GM19467 (cell line): ENCODE results near the gene KCTD8.
"Not testable (repeated sequence)": the region's sequence is repeated elsewhere in the genome, so short reads cannot be mapped to it uniquely, and the experiment has no call there.

Source experiments
- ATAC-seq: cut with Tn5 transposase; IDR thresholded peaks from one replicate; pipeline ENCODE4 v1.9.1; 2021; ENCODE audit warnings: mild to moderate bottlenecking, moderate library complexity; ENCODE audit not compliant: unreplicated experiment

Gene KCTD8

DNA sequence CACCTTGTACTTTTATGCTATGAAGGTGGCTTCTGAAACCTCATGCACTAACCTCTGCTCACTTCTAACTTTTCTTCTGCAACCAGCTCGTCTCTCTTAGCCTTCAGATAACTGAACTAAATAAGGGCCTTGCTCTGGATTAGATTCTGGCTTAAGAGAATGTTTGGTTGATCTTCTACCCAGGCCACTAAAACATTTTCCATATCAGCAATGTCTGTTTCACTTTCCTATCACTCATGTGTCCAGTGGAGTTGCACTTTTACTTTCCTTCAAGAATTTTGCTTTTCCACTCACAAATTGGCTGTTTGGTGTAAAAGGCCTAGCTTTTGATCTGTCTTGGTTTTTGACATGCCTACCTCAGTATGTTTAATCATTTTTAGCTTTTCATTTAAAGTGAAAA, 105.8 kb downstream of the KCTD8 start:
- no peak for ATAC-seq

DNA sequence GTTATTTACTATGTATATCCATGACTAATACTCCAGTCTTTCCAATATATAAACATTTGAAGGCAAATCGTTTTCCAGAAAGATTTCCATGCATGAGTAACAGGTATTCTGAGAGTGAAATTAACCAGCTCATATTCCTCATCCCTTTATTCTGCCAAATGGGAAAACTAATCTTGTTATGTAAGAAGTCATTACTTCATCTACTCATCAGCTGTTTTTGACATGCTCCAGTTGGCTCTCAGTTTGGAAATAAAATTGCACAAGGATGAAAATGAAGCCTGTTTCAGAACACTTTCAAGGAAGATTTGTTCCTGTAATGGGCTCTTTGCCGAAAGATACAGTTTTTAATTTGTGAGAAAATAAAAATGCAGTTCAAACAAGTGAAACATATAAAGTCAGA, 121.9 kb downstream of the KCTD8 start:
- no peak for ATAC-seq

DNA sequence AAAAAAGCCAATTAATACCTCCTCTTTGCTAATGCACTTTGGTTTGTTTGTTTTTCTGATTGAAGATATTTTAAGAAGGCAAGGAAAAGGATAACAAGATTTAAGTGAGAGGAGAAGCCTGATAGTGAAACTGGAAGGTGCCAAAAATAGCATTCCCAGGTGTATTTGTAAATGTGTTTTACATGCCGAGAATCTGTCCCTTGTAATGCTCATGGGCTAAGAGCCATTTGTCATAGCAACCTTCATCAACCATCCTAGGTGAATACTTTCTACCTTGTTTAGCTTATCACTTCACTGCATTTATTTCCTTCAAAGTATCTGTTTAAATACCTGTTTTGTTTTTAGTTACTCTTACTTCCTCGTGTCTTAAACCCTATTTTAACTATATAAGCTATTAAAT, 127.8 kb downstream of the KCTD8 start:
- ATAC-seq, result no peak

DNA sequence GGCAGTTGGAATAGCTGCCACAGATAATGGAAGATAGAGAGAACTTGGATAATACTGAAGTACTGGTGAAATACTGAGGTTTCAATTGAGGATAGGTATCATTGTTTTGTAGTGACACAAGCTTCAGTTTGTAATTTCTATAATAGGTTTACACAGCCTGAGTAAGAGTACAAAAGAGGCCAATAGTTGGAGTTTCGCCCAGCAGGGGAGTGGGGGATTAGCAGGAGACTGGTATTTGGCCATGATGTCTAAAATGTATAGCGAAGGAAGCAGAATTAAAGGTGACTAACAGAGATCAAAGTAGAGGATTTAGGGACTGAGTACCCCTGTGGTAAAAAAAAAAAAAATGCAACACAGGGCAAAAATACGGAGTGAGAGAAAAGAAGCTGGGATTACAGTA, 129.5 kb downstream of the KCTD8 start:
- no peak for ATAC-seq

DNA sequence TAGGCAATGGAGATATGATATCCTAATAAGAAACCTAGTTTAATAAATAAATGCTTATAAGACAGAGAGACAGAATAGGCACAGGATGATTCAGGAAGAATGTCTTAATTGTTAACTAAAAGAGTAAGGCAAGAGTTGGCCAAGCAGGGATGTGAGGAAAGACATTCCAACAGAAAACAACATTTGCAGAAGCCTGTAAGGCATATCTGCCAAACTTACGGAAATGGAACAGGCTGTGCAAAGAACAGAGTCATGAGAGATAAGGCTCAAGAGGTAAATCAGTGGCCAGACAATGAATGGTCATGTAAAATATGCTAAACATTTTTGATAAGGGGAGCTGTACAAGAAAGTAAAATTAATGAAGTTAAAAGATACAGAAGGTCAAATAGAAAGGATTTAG, 134.9 kb downstream of the KCTD8 start:
- ATAC-seq, result no peak

DNA sequence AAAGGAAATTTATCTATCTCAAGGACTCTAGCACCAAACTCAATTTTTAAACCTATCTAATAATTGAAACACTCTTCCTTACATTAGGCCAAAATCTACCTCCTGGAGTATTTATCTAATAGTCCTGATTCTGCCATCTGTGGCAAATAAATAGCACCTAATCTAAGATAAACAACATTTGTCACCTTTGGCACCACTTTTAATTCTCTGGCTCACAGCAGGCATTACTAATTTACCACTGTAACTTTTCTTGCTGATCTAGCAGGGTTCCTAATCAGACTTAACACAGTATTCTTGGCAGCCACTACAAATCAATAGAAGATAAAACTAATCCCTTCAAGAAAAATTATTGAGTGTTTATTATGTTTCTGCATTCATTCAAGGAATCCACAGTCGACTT, 161.1 kb downstream of the KCTD8 start:
- no peak for ATAC-seq

DNA sequence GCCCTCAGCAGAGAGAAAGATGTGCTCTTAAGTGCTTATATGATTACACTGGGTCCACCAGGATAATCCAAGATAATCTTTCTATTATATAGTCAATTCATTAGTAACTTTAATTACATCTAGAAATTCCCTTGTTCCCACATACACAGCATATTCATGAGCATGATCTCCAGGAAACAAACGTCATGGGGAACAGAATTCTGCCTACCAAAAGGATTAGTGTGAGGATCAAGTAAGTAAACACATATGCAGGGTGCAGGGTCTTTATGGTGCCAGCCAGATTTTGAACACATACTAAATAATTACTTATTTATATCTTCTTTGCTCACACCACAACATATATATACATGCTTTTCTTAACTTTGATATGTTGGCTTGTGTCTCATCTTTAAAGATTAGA, 169.1 kb downstream of the KCTD8 start:
- ATAC-seq, result no peak

DNA sequence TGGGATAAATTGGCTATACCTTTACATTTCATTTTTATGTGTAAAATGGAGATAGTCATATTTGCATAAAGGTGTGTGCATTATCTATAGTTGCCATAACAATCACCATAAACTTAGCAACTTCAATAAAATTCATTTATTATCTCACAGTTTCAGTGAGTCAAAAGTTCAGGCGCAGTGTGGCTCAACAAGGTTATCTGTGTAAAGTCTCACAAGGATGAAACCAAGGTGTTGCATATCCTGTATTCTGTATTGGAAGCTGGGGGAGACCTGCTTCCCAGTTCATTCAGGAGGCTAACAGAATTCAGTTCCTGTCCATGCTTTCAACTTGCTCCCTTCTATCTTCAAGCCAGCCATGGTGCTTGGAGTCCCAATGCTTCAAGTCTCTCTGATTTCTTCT, 169.5 kb downstream of the KCTD8 start:
- ATAC-seq, result no peak

DNA sequence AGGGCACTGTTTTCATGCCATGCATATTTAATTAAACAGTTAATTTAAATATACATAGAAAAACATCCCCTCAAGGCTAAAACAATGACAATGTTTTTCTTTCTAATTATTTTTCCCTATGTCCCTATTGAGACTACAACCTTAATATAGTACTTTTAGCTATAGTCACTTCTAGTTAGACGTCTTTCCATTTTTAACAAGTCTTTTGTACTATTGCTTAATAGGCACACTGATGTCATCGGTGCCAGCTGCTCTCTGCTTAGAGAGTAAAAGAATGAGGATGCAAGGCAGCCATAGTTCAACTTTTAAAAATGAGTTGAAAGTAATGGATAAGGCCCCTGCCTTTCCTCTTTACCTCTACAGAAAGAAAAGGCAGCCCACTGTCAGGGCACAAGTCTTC, 191.1 kb downstream of the KCTD8 start:
- no peak for ATAC-seq

DNA sequence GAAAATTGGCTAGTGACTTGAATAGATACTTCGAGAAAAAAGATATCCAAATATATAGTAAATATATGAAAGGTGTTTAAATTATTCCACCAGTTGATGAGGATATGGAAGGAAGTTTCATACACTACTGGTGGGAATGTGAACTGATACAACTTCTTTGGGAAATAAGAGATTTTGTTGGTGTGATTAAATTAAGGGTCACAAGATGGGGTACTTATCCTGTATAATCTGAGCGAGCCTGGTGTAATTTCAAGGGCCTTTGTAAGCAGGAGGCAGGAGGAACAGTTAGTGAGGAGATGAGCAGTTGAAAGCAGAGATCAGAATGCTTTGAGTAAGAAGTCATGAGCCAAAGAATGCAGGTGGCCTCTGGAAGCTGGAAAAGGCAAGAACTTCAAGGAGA, 192.2 kb downstream of the KCTD8 start:
- no peak for ATAC-seq

DNA sequence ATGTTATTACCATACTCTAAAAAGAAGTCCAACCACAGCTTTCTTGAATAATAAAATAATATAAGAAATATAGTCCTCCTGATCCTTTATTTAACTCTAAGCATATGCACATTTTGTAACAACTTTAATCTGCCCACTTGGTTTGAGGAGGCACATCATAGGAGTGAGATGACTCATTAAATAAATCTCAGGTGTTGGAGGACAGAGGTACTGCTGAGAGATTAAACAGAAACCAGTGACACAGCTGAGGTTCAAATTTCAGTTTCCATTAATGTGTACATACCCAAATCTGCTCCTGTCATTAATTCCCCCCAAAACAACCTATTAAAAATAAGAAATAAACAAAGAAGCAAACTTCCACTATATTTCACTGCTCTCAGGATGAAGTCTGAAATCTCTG, 211.0 kb downstream of the KCTD8 start:
- no peak for ATAC-seq

DNA sequence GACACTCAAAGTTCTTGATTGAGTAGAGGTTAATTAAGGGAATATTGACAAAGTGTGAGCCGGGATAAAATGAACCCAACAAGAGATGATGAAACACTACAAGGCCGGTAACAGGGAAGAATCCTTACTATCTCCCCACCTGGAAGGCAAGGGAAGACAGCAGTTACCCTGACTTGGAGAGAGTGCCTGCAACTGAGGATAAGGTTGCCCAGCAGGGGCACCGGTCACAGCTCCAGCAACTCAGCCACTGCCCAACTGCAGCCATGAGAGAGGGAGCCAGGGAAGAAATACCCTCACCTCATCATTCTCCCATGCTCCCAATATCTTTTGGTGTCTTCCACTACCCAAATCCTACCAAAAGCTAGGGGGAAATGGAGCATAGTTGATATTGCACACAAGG, 212.7 kb downstream of the KCTD8 start:
- no peak for ATAC-seq

DNA sequence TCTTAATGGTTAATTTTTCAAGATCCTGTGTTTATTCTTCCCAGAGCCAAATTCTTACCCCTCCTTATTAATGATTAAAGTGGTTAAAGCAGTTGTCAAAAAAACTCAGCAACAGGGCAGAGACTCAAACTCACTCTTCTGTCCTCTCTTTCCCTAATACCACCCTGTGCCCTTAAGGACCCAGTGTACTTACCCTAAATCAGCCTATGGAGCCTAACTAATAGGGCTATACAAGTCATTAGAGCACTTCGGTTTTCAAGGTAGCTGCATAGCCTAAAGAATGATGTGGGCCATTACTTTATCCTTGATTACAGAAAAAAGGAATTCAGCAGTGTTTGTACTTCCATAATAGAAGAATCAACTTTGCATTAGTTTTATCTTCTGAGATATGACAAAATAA, 216.3 kb downstream of the KCTD8 start:
- no peak for ATAC-seq

DNA sequence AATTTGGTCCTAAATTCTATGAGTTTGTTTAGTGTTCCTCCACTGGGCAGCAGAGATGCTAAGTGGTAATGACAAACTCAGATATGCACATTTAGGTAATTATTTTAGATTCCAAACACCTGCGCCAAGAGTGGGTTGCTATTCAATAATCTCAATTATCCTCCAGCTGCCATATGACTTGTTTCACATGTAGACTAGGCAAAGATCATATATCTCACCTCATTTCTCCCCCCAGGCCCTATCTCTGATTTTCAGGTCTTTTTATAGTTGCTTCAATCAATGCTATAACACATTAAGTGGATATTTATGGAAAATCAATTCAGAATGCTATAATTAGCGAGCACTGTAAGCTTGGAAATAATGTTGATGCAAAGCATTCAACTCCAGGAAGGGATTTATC, 217.6 kb downstream of the KCTD8 start:
- ATAC-seq, result no peak

DNA sequence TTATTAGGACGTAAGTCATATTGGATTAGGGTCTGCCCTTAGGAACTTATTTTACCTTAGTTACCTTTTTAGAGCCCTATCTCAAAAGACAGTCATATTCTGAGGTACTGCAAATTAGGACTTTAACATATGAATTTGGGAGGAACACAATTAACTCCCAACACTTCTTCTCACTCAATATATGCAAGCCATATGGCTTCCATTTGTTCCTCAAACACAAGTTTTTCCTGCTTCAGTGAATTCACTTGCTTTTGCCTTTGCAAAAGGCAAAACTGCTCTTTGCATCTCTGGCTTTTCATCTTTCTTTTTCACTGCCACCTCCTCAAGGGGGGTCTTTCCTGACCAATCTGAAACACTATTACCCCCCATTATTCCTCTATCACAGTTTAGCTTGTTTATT, 220.3 kb downstream of the KCTD8 start:
- ATAC-seq, result no peak

DNA sequence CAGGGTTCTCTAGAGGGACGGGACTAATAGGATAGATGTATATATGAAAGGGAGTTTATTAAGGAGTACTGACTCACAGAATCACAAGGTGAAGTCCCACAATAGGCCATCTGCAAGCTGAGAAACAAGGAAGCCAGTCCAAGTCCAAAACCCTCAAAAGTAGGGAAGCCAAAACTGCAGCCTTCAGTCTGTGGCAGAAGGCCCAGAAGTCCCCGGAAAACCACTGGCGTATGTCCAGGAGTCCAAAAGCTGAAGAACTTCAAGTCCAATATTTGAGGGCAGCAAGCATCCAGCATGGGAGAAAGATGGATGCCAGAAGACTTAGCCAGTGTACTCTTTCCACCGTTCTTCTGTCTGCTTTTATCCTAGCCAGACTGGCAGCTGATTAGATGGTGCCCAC, 227.2 kb downstream of the KCTD8 start:
- no peak for ATAC-seq

DNA sequence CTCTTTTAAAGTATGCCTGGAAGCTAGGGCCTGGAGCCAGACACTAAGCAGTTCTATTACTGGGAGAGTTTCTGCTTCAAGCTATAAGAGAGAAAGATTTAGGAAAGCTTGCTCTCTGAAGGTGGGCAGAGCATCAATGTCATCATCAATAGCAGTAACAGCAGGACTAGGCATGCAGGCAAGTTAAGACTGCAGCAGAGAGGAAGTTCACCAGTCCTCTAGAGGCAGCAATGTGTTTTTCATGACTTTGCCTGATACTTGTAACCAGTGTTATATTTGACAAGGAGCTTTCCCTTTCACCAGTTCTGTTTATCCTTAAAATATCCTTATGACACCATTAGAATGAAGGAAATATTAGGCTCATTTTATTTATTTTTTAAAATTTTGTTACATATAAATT, 237.9 kb downstream of the KCTD8 start:
- ATAC-seq, result no peak

DNA sequence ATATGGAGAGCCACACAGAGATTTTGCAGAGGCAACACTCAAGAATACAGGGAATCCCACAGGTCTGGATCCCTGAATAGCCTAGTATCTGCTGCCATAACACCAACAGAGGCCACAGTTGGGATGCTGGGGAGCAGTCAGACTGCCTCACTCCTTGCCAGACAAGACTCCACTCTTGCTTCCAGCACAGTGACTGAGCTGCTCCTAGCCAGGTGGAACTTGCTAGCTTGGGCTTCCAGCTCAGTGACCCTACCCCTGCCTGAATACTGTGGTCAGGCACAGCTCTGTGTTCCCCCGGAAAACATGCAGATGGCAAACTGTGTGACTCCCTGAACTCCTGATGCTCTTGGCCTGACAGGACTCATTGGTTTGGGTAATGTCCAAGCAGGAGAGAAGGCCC, 251.8 kb downstream of the KCTD8 start:
- ATAC-seq, result no peak

DNA sequence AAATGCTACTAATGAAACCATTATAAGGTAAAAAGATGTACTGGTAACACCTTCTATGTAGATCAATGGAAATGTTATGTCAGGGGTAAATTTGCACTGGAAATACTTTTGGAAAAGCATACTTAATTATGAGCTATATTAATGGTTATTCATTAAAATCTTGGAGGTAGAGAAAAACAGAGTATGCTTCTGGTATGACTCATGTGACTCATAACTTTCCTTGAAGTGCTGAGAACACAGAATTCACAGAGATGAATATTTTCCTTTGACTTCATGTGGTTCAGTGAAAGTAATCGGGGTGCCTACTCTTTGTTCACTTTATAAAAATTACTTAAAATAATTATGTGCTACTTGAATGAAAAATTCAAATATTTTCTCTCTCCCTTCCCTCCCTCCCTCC, 254.2 kb downstream of the KCTD8 start:
- ATAC-seq, result no peak

DNA sequence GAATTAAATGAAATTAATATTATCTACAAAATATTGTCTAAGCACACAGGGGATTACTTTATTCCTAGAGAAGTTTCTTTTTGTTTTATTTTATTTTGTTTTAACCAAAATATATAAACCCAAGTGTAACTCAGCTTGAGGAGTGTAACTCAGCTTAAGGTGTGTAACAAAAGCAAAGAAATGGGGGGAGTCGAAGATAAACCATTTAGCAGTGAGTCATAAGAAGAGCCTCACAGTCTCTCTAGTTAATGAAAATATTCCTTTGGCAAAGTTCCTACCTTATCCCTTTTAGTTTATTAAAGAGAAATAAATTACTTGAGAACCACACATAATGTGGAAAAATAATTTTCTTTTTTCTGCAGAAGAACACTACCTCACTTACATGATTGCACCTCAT, 261.8 kb downstream of the KCTD8 start:
- ATAC-seq, result no peak

DNA sequence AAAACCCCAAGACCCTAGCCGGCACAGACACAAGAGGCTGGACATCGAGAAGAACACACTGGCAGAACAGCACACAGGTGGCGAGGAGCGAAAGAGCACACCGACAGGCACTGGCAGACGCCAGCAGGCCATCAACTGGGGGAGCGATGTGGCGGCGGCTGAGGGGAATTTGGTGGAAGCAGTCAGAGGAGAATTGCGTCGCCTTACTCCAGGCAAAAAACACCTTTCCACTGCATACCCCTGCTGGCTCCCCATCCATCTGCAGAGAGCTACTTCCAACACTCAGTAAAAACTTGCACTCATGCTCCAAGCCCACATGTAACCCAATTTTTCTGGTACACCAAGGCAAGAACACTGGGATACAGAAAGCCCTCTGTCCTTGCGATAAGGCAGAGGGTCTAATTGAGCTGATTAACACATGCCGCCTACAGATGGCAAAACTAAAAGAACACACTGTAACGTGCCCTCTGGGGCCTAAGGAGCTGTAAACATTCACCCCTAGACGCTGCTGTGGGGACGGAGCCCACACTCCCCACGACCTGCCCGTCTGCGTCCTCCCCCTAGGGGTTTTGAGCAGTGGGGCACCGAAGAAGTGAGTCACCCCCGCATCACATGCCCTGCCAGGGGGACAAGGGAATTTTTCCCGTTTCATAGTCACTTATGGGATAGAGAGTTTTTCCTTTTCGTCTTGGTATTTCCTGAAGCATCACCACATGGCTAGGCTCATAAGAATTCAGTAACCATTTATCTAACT, 262.3 kb downstream of the KCTD8 start:
- no peak for ATAC-seq

DNA sequence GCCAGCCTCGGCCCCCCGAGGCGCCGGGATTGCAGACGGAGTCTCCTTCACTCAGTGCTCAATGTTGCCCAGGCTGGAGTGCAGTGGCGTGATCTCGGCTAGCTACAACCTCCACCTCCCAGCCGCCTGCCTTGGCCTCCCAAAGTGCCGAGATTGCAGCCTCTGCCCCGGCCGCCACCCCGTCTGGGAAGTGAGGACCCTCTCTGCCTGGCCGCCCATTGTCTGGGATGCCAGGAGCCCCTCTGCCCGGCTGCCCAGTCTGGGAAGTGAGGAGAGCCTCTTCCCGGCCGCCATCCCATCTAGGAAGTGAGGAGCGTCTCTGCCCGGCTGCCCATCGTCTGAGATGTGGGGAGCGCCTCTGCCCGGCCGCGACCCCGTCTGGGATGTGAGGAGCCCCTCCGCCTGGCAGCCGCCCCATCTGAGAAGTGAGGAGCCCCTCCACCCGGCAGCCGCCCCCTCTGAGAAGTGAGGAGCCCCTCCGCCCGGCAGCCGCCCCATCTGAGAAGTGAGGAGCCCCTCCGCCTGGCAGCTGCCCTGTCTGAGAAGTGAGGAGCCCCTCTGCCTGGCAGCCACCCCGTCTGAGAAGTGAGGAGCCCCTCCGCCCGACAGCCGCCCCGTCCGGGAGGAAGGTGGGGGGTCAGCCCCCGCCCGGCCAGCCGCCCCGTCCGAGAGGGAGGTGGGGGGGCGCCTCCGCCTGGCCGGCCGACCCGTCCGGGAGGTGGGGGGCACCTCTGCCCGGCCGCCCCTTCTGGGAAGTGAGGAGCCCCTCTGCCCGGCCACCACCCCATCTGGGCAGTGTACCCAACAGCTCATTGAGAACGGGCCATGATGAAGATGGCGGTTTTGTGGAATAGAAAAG, 266.9 kb downstream of the KCTD8 start:
- ATAC-seq, result not testable (repeated sequence)
